Breast epithelium (tissue), 3 donors: ENCODE measurements around the gene FXYD3.
A peak's percentile ranks its signal among the peaks of the same experiment; 100 is the strongest.

Experiments
- POLR2A ChIP-seq: fragments of 450-650 bp; IDR thresholded peaks from one replicate; pipeline ENCODE4 v1.6.1; 2016; ENCODE audit warnings: antibody characterized with exemption, mild to moderate bottlenecking, moderate library complexity
- TF ChIP-seq, protein P1 (sequence below), 3 donors: fragments of 450-650 bp; IDR thresholded peaks; one replicate each; pipeline ENCODE4 v1.5.1; 2016 to 2017; ENCODE audit warnings: antibody characterized with exemption in 3 of 3, mild to moderate bottlenecking in 3 of 3, moderate library complexity in 3 of 3

DNA sequence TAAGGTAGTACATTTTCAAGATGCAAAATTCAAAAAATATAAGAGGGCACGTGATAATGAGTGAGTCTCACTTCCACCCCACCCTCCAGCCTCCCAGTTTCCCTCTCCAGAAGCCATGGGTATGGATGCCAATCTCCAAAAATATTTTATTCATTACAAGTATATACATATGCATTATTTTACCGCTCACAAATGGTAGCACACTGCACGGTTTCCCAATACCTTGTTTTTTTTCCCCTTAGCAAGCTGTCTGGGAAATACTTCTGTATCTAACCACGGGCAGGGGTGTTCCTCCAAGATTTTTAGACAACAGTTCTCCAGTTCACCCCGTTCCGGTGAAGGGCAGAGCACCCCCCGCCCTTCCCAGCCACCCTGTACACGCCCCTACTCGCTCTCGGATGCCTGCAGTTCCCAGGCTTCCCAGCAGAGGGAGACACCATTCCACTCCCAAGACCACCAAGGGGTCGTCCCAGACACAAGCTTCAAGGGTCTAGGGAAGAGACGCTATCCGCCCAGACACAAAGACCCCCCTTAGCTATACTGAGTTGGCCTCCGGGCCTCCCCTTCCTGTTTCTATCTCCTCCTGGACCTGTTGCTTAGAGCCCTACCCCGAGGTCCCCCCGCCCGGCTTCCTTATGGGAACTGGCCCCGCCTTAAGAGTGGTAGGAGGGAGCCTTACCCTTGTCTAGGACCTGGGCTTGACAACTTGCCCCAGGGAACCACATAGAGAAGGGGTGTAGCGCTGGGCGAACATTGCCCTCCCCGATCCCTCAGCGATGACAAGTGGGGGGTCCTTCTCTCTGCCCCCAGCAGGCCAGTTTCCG is 1.1 kb upstream of the FXYD3 start:
- TF ChIP-seq, protein P1, sequence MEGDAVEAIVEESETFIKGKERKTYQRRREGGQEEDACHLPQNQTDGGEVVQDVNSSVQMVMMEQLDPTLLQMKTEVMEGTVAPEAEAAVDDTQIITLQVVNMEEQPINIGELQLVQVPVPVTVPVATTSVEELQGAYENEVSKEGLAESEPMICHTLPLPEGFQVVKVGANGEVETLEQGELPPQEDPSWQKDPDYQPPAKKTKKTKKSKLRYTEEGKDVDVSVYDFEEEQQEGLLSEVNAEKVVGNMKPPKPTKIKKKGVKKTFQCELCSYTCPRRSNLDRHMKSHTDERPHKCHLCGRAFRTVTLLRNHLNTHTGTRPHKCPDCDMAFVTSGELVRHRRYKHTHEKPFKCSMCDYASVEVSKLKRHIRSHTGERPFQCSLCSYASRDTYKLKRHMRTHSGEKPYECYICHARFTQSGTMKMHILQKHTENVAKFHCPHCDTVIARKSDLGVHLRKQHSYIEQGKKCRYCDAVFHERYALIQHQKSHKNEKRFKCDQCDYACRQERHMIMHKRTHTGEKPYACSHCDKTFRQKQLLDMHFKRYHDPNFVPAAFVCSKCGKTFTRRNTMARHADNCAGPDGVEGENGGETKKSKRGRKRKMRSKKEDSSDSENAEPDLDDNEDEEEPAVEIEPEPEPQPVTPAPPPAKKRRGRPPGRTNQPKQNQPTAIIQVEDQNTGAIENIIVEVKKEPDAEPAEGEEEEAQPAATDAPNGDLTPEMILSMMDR (IDR thresholded peaks at IDR 0.05) = peak; percentile 95 to 99 (median 98)
- TF ChIP-seq POLR2A = no peak
